Common myeloid progenitor, CD34-positive (primary cell): ENCODE measurements around the gene WWOX.
A peak's percentile ranks its signal among the peaks of the same experiment; 100 is the strongest.

Source experiments
- CTCF ChIA-PET: fragments of 350-600 bp; sonication (Branson Sonifier 250); formaldehyde crosslinking; loops from one replicate; lab custom pipeline; 2021; ENCODE audit warnings: antibody characterized with exemption; lab: Charles Lee
- POLR2A ChIA-PET: fragments of 350-600 bp; sonication (Branson Sonifier 250); formaldehyde crosslinking; loops from one replicate; lab custom pipeline; 2021; ENCODE audit warnings: antibody characterized with exemption; lab: Charles Lee
- DNase-seq, 3 donors: peaks; one replicate each; pipeline versions ENCODE4 v3.0.0 to v3.0.0-alpha.2; 2013
- H3K27ac ChIP-seq, 2 experiments: 1 replicate in 1 of 2; 2 replicates in 1 of 2; pipeline ENCODE4 v1.7.0; 2013; ENCODE audit warnings: inconsistent platforms in 2 of 2, low read length in 2 of 2, mild to moderate bottlenecking in 2 of 2, low read depth in 1 of 2, moderate library complexity in 1 of 2; ENCODE audit not compliant: severe bottlenecking in 2 of 2, insufficient read depth in 1 of 2, poor library complexity in 1 of 2
- H3K27me3 ChIP-seq, 5 experiments: replicated peaks in 2 of 5; 1 replicate in 3 of 5; 2 replicates in 2 of 5; pipeline versions ENCODE4 v1.6.1 to v1.7.0; 2013; ENCODE audit warnings: low read length in 4 of 5, mild to moderate bottlenecking in 2 of 5, moderate library complexity in 2 of 5, inconsistent platforms in 1 of 5; ENCODE audit not compliant: insufficient read depth in 5 of 5, control insufficient read depth in 4 of 5
- H3K36me3 ChIP-seq, 4 experiments: 1 replicate in 2 of 4; 2 replicates in 2 of 4; pipeline versions ENCODE4 v1.6.1 to v1.7.0; 2013; ENCODE audit warnings: low read length in 3 of 4, control low read depth in 1 of 4, mild to moderate bottlenecking in 1 of 4; ENCODE audit not compliant: control insufficient read depth in 4 of 4, insufficient read depth in 4 of 4
- H3K4me1 ChIP-seq, 4 experiments: 1 replicate in 3 of 4; 2 replicates in 1 of 4; pipeline versions ENCODE4 v1.6.1 to v1.7.1; 2013; ENCODE audit warnings: low read length in 3 of 4, mild to moderate bottlenecking in 3 of 4, control low read depth in 1 of 4, inconsistent platforms in 1 of 4, moderate library complexity in 1 of 4; ENCODE audit not compliant: control insufficient read depth in 4 of 4, insufficient read depth in 4 of 4; ENCODE audit errors: control extremely low read depth in 1 of 4
- H3K4me3 ChIP-seq, 7 experiments: 1 replicate in 4 of 7; 2 replicates in 3 of 7; pipeline versions ENCODE4 v1.5.1 to v1.7.0; 2013; ENCODE audit warnings: mild to moderate bottlenecking in 7 of 7, low read length in 6 of 7, moderate library complexity in 6 of 7, inconsistent platforms in 2 of 7, low read depth in 2 of 7, control low read depth in 1 of 7; ENCODE audit not compliant: insufficient read depth in 4 of 7, control insufficient read depth in 1 of 7; ENCODE audit errors: extremely low read depth in 1 of 7
- H3K9me3 ChIP-seq, 5 experiments: 1 replicate in 4 of 5; 2 replicates in 1 of 5; pipeline versions ENCODE4 v1.6.1 to v1.7.1; 2013; ENCODE audit warnings: low read length in 4 of 5, mild to moderate bottlenecking in 2 of 5, inconsistent platforms in 1 of 5, low read depth in 1 of 5, moderate library complexity in 1 of 5; ENCODE audit not compliant: control insufficient read depth in 4 of 5, insufficient read depth in 2 of 5; ENCODE audit errors: control extremely low read depth in 1 of 5
- WGBS: methylation state at CpG from one replicate; pipeline ENCODE4 v1.1.5; 2013; ENCODE audit not compliant: insufficient coverage; 5-methylcytosine and 5-hydroxymethylcytosine counted together

WWOX gene

DNA sequence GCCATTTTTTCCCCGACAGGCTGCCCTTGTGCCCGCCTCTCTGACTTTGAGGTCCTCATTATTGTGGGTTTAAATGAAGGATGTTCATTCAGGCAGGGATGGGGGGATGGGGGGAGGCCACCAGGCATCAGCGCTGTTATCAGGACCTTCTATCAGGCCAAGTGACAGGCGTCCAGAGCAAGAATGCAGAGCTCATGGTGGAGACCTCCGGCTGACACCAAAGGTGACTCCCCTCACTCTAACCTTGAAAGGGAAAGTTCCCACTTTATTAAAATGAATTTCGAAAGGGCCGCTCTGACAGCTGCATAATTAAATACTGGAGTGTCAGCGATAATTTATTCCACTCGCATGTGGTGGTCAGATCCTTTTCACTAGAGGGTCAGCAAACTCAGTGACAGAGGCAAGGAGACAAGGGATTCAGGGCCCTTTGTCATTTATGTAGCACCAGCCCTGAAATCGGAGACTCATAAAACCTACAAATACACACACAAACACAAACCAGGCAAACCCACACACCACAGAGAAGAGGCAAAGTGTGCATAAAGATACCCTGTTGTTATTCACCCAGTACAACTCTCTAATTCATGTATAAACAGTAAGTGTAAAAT is 1065.0 kb downstream of the WWOX start:
- Histone ChIP-seq H3K27ac (no peak overlapping the region), H3K9me3 (peaks cover 0 to 5% (median 0%) of the 10 kb centered on the region in 5 experiments), H3K4me3 (no peak overlapping the region), H3K4me1 (peaks cover 2 to 27% (median 17%) of the 10 kb centered on the region in 4 experiments), H3K27me3 (no peaks in the 10 kb centered on the region), H3K36me3 (no peaks in the 10 kb centered on the region)
- POLR2A ChIA-PET = interaction anchor here (0.7 kb wide), 1 partner anchor 63 kb away, joined by 8 read pairs; no protein-coding TSS in a partner anchor
- 93% methylated on average over 5 of the region's 10 CpGs for WGBS
- no peak for DNase-seq
- CTCF ChIA-PET = interaction anchor here (1.0 kb wide), 1 partner anchor 13 kb away, joined by 3 read pairs; no protein-coding TSS in a partner anchor

DNA sequence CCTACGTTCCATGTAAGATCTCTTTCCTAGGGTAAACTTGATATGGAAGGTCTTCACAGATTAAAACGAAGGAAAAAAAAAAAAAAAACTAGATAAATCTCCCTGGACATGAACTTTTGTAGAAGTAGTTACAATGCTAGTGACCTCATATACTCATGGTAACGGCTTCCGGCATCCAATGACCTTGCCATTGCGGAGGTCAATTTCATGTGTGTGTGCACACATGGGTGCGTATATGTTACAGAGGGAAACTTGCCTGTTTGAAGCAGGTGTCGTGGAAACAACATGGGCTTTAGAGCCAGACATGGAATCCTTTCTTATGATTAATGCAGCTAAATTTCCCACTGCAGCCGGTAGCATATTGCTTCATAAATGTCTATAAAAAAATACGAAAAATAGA is 1065.6 kb downstream of the WWOX start:
- 98% methylated on average over 6 of the region's 9 CpGs for WGBS

DNA sequence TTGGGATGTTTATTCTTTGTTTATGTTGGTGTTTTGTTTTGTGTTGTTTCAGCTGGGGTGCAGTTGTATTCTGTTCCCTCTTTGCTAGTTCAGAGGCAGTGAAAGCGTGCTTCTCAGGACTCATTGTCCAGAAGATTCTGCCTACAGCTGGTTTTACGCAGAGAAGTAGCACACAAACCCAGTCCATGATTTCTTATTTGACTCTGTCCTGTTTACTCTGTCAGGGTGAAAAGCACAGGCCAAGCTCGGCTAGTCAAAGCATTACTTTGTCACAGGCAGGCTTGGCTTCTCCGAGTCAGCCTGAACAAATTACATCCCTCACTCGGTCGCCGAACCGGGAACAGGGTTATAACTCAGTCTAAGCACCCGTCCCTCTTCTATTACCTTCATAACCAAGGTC is 1066.1 kb downstream of the WWOX start:
- no peaks in the 10 kb centered on the region for H3K27me3 ChIP-seq
- peaks cover 2 to 29% (median 17%) of the 10 kb centered on the region in 4 experiments for H3K4me1 ChIP-seq
- ChIA-PET POLR2A (no interaction called here), CTCF (interaction anchor here (1.0 kb wide), 1 partner anchor 12 kb away, joined by 3 read pairs; no protein-coding TSS in a partner anchor)
- H3K9me3 ChIP-seq = peaks cover 0 to 5% (median 0%) of the 10 kb centered on the region in 5 experiments
- H3K27ac ChIP-seq = no peak overlapping the region
- WGBS = 98% methylated on average over 9 of the region's 9 CpGs
- H3K36me3 ChIP-seq = no peaks in the 10 kb centered on the region
- DNase-seq = no peak
- H3K4me3 ChIP-seq = no peak overlapping the region

More for the DNA sequence above, 1065.6 kb downstream of the WWOX start:
- CTCF ChIA-PET = interaction anchor here (1.0 kb wide), 1 partner anchor 13 kb away, joined by 3 read pairs; no protein-coding TSS in a partner anchor
- Histone ChIP-seq H3K4me1 (peaks cover 2 to 29% (median 17%) of the 10 kb centered on the region in 4 experiments), H3K36me3 (no peaks in the 10 kb centered on the region), H3K4me3 (no peak overlapping the region), H3K27ac (no peak overlapping the region), H3K9me3 (peaks cover 0 to 5% (median 0%) of the 10 kb centered on the region in 5 experiments), H3K27me3 (no peaks in the 10 kb centered on the region)
- POLR2A ChIA-PET = no interaction called here
- no peak for DNase-seq

DNA sequence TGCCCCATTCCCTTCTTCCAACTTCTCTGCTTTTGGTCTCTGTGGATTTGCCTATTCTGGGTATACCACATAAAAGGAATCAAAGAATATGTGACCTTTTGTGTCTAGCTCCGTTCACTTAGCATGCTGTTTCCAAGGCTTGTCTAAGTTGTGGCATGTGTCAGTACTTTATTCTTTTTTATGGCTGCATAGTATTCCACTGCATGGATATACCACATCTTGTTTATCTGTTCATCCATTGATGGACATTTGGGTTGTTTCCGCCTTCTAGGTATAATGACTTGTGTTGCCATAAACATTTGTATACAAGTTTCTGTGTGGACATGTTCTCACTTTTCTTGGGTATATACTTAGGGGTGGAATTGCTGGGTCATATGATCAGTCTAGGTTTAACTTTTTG is 1068.4 kb downstream of the WWOX start:
- WGBS = 94% methylated on average over 2 of the region's 2 CpGs
- peaks cover 2 to 34% (median 19%) of the 10 kb centered on the region in 4 experiments for H3K4me1 ChIP-seq
- no peak overlapping the region for H3K4me3 ChIP-seq
- H3K27me3 ChIP-seq = no peaks in the 10 kb centered on the region
- peaks cover 0 to 5% (median 0%) of the 10 kb centered on the region in 5 experiments for H3K9me3 ChIP-seq
- ChIA-PET POLR2A (no interaction called here), CTCF (no interaction called here)
- DNase-seq = no peak
- no peak overlapping the region for H3K27ac ChIP-seq
- H3K36me3 ChIP-seq = no peaks in the 10 kb centered on the region

DNA sequence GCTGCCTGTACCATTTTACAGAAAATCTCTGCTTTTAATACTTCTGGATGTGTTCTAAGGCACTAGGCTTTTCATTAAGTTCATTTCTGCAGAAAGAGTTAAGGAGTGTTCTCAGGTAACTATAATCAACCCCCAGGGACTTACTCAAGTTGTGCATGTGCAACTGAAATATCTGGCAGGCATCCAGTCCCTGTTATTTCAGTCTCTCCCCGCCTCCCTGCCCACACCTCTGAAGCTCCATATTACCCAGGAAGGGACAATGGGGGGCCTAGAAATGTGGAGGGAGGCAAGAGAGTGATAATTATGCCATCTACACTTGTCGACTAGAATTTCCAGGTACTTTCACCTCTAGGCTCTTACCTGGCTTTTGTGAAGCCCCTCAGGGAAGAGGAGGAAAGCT is 1068.9 kb downstream of the WWOX start:
- peak overlapping the region in 1 of 7 experiments; percentile 22 for H3K4me3 ChIP-seq
- CTCF ChIA-PET = no interaction called here
- H3K36me3 ChIP-seq = no peaks in the 10 kb centered on the region
- no CpG with 5 or more reads among the region's 2 CpGs for WGBS
- DNase-seq = no peak
- peaks cover 0 to 5% (median 0%) of the 10 kb centered on the region in 5 experiments for H3K9me3 ChIP-seq
- POLR2A ChIA-PET = no interaction called here
- H3K4me1 ChIP-seq = peaks cover 2 to 31% (median 16%) of the 10 kb centered on the region in 4 experiments
- H3K27me3 ChIP-seq = no peaks in the 10 kb centered on the region
- H3K27ac ChIP-seq = no peak overlapping the region

GRCh38 chr16:79169239-79169638 is 1069.8 kb downstream of the WWOX start:
- no peak overlapping the region for H3K4me3 ChIP-seq
- DNase-seq = peak; percentile 8 to 77 (median 60)
- 0% methylated on average over 2 of the region's 2 CpGs for WGBS
- no peak overlapping the region for H3K27ac ChIP-seq
- no peaks in the 10 kb centered on the region for H3K27me3 ChIP-seq
- no peaks in the 10 kb centered on the region for H3K36me3 ChIP-seq
- H3K4me1 ChIP-seq = peaks cover 2 to 22% (median 7%) of the 10 kb centered on the region in 4 experiments
- ChIA-PET CTCF (no interaction called here), POLR2A (interaction anchor here (0.5 kb wide), 1 partner anchor 20 kb away, joined by 8 read pairs; no protein-coding TSS in a partner anchor)
- H3K9me3 ChIP-seq = peaks cover 0 to 5% (median 0%) of the 10 kb centered on the region in 5 experiments

DNA sequence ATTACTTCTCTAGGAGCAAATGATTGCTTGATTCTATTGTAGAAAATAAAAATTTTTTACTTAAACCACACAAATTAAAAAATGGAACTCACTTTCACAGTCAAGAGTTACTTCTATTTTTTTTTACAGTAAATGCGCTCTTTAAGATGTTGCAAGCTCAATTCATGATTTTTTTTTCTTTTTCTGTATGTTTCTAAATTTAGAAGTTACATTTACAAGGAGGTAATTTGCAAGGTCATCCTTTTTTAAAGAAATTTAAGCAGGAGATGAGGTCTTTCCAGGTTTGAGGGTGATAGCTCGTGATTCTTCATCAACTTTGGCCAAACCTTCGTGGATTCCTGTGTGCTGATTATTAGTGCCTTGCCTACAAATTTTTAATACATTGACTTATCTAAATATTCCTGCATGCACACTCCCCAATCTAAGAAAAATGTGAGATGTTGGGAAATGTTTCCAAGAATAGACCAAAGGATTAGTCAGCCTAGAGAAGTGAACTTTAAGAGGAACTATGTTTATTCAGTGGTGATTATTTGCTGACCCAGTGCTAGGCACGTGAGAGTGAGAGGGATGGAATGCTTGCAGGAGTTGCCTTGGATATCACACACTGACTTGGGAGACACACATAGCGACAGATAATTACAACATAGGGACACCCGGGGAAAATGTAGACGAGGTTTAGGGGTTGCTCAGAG is 1071.2 kb downstream of the WWOX start:
- CTCF ChIA-PET = no interaction called here
- H3K4me1 ChIP-seq = peaks cover 0 to 17% (median 5%) of the 10 kb centered on the region in 4 experiments
- 90% methylated on average over 3 of the region's 7 CpGs for WGBS
- peaks cover 0 to 5% (median 0%) of the 10 kb centered on the region in 5 experiments for H3K9me3 ChIP-seq
- no peaks in the 10 kb centered on the region for H3K27me3 ChIP-seq
- no peak overlapping the region for H3K4me3 ChIP-seq
- no peak for DNase-seq
- POLR2A ChIA-PET = no interaction called here
- H3K27ac ChIP-seq = no peak overlapping the region
- no peaks in the 10 kb centered on the region for H3K36me3 ChIP-seq
